Activated CD8-positive, alpha-beta T cell treated with anti-CD3 and anti-CD28 coated beads, Interleukin-2, amount 10 ng/mL, durations not matched to agents 7 days and 5 days (primary cell): Measurements from ENCODE around the gene MAPK8IP1. TPM values are rescaled to one million over a fixed set of nuclear protein-coding genes. Genes with fewer than 3 reads are reported as not detected.

ENCODE experiments used
- ATAC-seq: fragments of 150-1000 bp; cut with Tn5 transposase; one replicate; pipeline ENCODE4 v1.10.0; 2021; ENCODE audit warnings: moderate library complexity
- CTCF ChIA-PET: fragments of 350-600 bp; sonication (Branson Sonifier 250); formaldehyde crosslinking; loops from one replicate; lab custom pipeline; 2021; ENCODE audit warnings: antibody characterized with exemption; lab: Charles Lee
- POLR2A ChIA-PET: fragments of 350-600 bp; sonication (Branson Sonifier 250); formaldehyde crosslinking; loops from one replicate; lab custom pipeline; 2021; ENCODE audit warnings: antibody characterized with exemption; lab: Charles Lee
- DNase-seq: peaks from one replicate; pipeline ENCODE4 v3.0.0-alpha.2; 2020
- H3K27ac Mint-ChIP-seq: one replicate; pipeline ENCODE4 v1.8.0; 2021; ENCODE audit warnings: mild to moderate bottlenecking, mixed read lengths
- H3K27me3 Mint-ChIP-seq: one replicate; pipeline ENCODE4 v1.8.0; 2021; ENCODE audit warnings: low read depth, mixed read lengths
- H3K36me3 Mint-ChIP-seq: one replicate; pipeline ENCODE4 v1.8.0; 2021; ENCODE audit warnings: low read depth, mixed read lengths
- H3K4me1 Mint-ChIP-seq: one replicate; pipeline ENCODE4 v1.8.0; 2021; ENCODE audit warnings: low read depth, mixed read lengths
- H3K4me3 Mint-ChIP-seq: one replicate; pipeline ENCODE4 v1.8.0; 2021; ENCODE audit warnings: mild to moderate bottlenecking, mixed read lengths
- H3K9me3 Mint-ChIP-seq: one replicate; pipeline ENCODE4 v1.8.0; 2022; ENCODE audit warnings: mixed read lengths; ENCODE audit not compliant: insufficient read depth
- total RNA-seq, 2 experiments: library from RNA; stranded (reverse); gene quantifications; one replicate each; pipeline ENCODE4 v1.2.3, GENCODE V29; 2021

MAPK8IP1 gene
- total RNA-seq, 2 experiments from 2014 or later = 0.95 to 1.3 TPM

DNA sequence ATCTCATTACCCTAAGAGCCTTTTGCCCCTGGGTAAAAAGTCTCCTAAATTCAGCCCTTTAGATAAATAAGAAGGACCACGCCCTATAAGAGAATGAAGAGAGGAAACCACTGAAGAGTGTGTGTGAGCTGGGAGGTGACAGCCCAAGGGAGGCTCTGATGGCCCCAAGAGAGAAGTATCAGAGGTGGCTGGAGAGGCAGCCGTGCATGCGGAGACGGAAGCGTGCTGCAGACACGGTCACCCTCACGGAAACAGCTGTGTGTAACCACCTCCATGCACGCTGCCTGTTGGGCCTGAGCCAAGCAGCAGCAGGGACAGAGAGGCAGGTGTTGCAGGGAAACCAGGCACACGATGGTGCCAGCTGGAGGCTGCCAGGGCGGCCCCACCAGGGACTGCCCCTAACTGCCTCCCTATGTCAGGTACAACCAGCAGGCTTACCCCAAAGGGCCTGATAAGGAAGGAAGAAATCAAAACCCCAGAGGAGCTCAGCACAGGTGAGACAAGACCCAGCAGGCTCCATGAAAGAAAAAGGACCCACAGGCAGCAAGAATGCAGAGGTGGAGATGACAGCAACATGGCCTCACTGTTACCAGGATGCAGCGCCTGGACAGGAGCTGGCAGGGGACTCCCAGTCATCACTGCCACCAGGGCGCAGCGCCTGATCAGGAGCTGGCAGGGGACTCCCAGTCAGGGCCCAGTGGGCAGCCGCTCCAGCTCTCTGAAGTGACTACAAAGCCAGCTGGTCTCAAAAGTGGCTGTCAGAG is 44.8 kb downstream of the MAPK8IP1 start:
- H3K27ac Mint-ChIP-seq = peak overlapping the region; percentile 87
- POLR2A ChIA-PET = interaction anchor here (1.0 kb wide), 1 partner anchor 13 kb away, joined by 4 read pairs; the partner anchor contains the start of gene PEX16
- CTCF ChIA-PET = interaction anchor here (1.0 to 2.1 kb wide), 4 partner anchors 35 to 76 kb away, joined by 3 to 11 read pairs (median 5); no protein-coding TSS in a partner anchor

DNA sequence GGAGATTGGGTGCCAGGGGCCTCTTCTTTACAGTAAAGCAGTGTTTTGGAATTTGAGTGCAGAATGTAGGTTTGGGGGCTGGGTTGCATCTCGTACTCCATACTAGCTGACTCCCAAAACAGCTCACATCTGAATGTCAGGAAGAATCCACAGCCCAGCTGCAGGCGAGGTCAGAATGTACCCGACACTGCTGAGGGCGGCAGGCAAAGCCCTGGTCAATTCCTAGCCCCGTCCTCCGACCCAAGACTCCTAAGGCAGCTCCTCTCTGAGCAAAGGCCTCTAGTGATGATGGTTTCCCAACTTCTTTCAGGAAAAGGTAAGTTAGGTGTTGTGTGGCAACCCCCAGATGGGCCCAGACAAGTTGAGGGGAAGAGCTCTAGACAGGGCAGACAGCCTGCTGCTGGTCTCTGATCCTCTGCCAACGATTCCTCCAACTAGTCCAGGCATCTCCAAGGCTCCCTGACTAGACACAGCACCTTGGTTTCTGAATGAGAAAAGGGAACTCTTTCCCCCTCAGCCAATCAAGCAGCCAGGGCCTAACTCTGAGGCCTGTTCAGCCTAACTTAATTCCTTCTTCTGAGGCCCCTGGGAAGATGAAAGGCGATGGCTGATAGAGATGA is 45.6 kb downstream of the MAPK8IP1 start:
- CTCF ChIA-PET = interaction anchor here (1.2 to 2.1 kb wide), 3 partner anchors 34 to 75 kb away, joined by 4 to 11 read pairs (median 6); no protein-coding TSS in a partner anchor
- Mint-ChIP-seq H3K36me3 (peaks cover 7% of the 10 kb centered on the region), H3K9me3 (no peaks in the 10 kb centered on the region), H3K27me3 (no peaks in the 10 kb centered on the region), H3K4me1 (peaks cover 40% of the 10 kb centered on the region), H3K27ac (peak overlapping the region; percentile 87), H3K4me3 (no peak overlapping the region)
- DNase-seq (no peak), ATAC-seq (no peak)
- POLR2A ChIA-PET = no interaction called here

More for the DNA sequence above, 44.8 kb downstream of the MAPK8IP1 start:
- DNase-seq (peak; percentile 64), ATAC-seq (peak; percentile 81)
- Mint-ChIP-seq H3K9me3 (no peaks in the 10 kb centered on the region), H3K4me1 (peaks cover 40% of the 10 kb centered on the region), H3K4me3 (peak overlapping the region; percentile 38), H3K27me3 (no peaks in the 10 kb centered on the region), H3K36me3 (peaks cover 5% of the 10 kb centered on the region)

DNA sequence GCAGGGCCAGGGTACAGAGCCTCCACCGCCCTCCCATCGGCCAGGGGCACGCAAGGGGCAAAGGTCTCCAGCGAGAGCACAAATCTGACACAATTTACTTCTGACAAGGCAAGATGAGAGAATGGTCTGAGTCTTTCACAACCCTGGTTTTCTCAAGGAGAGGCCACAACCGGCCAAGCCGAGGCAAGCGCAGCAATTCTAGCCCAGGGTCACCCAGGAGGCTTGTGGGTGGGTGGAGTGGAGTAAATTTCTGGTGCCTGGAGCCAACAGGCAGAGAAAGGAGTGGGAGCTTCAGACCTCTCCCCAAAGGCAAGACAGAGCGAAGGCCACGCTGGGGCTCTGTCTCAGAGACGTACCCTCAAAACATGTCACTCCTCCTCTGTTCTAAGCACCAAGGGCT is 46.3 kb downstream of the MAPK8IP1 start:
- CTCF ChIA-PET = no interaction called here
- POLR2A ChIA-PET = no interaction called here
- no peak overlapping the region for H3K4me3 Mint-ChIP-seq
- H3K27ac Mint-ChIP-seq = peak overlapping the region; percentile 87
- peaks cover 7% of the 10 kb centered on the region for H3K36me3 Mint-ChIP-seq
- ATAC-seq (no peak), DNase-seq (no peak)
- peaks cover 39% of the 10 kb centered on the region for H3K4me1 Mint-ChIP-seq
- H3K9me3 Mint-ChIP-seq = no peaks in the 10 kb centered on the region
- H3K27me3 Mint-ChIP-seq = no peaks in the 10 kb centered on the region

DNA sequence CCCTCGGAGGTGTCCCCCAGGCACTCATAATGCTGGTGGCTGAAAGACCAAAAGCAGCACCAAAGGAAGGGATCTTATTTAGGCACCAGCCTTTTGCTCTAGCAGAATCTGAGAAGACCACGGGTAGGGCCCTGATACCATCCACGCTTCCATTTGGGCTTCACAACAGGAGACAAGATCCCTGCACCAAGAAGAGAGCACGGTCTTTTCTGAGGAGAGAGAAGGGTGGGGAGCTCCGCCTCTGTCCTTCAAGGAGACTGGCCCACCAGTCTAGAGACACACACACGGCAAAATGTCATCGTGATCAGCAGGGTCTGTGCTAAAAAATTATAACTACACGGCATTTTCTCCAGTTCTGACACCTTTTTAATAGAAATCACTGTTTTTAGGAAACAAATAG is 46.8 kb downstream of the MAPK8IP1 start:
- Mint-ChIP-seq H3K36me3 (peaks cover 7% of the 10 kb centered on the region), H3K27ac (no peak overlapping the region), H3K4me3 (no peak overlapping the region), H3K4me1 (peaks cover 34% of the 10 kb centered on the region), H3K27me3 (no peaks in the 10 kb centered on the region), H3K9me3 (no peaks in the 10 kb centered on the region)
- CTCF ChIA-PET = no interaction called here
- POLR2A ChIA-PET = no interaction called here
- no peak for DNase-seq
- ATAC-seq = no peak

DNA sequence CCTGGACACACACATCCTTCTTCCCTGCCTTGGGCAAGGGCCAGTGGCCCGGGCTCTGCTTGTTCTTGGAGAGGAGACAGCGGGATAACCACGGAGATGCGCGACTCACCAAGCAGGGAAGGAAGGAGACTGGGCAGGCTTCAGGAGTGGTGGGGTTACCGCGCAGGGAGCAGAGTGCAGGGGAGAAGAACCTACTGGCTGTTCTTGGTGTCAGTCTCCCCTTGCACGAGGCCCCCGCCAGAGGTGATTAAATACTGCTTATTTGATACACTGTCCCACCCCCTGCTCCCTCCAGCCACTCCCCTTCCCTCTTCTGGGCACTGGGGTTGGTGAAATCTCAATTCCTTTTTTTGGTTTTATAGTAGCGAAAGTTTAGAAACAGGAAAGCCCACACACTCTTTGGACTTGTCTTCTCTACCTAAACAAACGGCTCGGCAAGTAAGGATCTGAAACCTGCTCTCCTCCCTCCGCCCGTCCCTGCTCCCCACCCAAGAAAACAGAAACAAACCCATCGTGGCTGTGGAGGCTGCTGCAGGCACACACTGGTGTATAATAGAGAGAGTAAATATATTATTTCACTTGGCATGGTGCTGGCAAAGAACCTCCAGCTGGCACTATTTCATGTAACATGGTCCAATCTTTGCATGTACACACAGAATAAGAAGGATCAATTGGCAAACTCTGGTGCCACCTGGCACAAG is 47.8 kb downstream of the MAPK8IP1 start:
- Mint-ChIP-seq H3K36me3 (peaks cover 7% of the 10 kb centered on the region), H3K27ac (no peak overlapping the region), H3K4me1 (peaks cover 27% of the 10 kb centered on the region), H3K27me3 (no peaks in the 10 kb centered on the region), H3K4me3 (no peak overlapping the region), H3K9me3 (no peaks in the 10 kb centered on the region)
- ATAC-seq (no peak), DNase-seq (no peak)
- CTCF ChIA-PET = interaction anchor here (0.8 kb wide), 1 partner anchor 32 kb away, joined by 3 read pairs; no protein-coding TSS in a partner anchor
- POLR2A ChIA-PET = no interaction called here

DNA sequence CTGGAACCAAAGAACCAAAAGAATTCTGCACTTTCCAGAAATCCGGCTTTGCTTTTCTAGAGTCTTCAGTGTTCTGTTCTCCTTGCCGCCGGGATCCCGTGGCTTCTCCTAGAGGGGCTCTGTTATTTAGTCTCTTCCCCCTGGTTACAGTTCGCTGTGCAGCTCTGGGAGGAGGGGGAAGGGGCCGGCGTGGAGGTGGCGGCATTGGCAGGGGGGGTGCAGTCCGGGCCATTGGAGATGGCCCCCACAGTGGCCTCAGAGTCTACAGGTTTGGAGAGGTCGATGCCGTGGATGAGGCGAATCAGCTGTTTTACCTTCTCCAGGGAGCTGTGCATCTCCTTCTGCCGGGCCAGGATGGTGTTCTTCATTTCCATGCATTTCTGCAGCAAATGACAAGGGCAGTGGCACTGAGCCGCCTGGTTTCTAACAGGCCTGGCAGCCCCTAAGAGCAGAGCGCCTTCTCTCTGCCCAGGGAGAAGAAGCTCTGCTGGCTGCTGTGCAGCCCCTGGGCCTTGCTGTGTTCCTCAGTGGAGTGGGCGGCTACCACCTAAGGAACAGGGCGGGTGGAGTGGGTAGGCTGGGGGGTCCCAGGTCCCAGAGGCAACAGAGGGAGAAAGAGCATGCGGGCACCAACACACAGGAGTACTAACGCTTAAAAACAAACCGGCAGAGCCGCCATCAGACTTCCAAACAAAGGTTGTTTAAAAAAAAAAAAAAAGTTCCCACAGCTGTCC is 48.6 kb downstream of the MAPK8IP1 start:
- ATAC-seq (no peak), DNase-seq (no peak)
- Mint-ChIP-seq H3K4me1 (peaks cover 24% of the 10 kb centered on the region), H3K9me3 (no peaks in the 10 kb centered on the region), H3K36me3 (peaks cover 7% of the 10 kb centered on the region), H3K27me3 (no peaks in the 10 kb centered on the region), H3K4me3 (no peak overlapping the region), H3K27ac (no peak overlapping the region)
- CTCF ChIA-PET = interaction anchor here (0.8 kb wide), 1 partner anchor 32 kb away, joined by 3 read pairs; no protein-coding TSS in a partner anchor
- POLR2A ChIA-PET = no interaction called here

DNA sequence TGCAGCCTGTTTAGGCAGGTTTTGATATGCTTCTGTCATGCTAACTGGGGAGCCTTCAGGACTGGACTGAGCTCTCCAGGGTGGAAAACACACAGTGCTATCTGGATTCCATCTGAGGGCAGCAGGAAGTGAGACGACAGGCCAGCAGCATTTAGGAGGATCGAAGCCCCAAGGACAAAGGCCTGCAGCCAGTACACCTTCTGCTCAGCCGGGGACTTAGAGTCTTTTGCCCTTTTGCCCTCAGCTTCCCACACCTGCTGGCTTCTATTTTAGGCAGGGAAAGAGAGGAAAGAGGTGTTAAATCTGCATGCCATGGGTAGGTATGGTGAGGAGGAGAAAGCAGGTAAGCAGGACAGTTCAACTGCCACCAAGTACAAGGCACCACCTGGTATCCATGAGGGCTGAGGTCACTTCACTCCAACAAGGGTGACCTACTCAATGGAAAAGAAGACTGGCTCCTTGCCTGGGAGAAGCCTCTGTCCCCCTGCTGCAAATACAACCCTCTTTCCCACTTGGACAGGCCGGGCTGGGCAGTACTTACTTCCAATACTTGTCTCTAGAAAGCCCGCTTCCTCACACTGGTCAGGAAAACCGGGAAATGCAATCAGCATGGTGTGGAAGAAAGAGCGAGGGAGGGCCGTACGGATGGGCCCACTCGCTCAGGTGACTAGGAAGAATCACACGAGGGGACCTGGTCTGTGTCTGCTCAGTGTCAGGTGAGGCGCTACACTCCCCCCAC is 49.3 kb downstream of the MAPK8IP1 start:
- Mint-ChIP-seq H3K36me3 (peaks cover 7% of the 10 kb centered on the region), H3K27ac (no peak overlapping the region), H3K4me3 (no peak overlapping the region), H3K4me1 (peaks cover 18% of the 10 kb centered on the region), H3K27me3 (no peaks in the 10 kb centered on the region), H3K9me3 (no peaks in the 10 kb centered on the region)
- ChIA-PET POLR2A (no interaction called here), CTCF (interaction anchor here (0.8 to 3.6 kb wide), 2 partner anchors 31 kb away, joined by 3 to 19 read pairs; no protein-coding TSS in a partner anchor)
- ATAC-seq (no peak), DNase-seq (no peak)

DNA sequence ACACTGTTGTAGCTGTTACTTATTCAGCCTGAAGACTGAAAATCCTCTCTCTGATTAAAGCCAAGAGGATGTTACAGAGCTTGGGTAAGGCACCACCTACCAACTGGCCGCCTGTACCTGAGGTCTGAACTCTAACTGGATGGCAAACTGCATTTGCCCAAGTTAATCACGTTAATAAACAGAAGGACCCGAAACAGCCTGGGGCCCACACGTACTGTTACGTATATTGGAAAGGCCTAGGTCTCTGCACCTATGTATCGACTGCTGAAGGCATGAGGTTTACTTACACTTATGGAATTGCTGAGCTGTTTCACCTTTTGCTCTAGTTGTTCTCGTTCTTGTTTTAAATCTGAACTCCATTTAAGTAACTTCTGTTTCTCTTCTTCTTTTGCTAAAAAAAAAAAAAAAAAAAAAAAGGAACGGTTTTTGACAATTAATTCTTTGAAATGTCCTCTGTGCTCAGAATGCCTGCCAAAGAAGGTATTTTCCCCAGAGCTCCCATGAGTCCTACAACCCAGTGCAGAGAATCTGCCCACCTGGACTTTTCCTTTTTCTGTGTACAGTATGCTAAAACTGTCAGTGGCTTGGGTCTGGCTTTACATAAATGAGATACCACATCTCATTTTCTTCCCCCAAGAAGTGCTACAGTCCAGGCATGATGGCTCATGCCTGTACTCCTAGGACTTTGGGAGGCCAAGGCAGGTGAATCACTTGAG is 50.1 kb downstream of the MAPK8IP1 start:
- Mint-ChIP-seq H3K27ac (no peak overlapping the region), H3K27me3 (no peaks in the 10 kb centered on the region)
- ATAC-seq = no peak

DNA sequence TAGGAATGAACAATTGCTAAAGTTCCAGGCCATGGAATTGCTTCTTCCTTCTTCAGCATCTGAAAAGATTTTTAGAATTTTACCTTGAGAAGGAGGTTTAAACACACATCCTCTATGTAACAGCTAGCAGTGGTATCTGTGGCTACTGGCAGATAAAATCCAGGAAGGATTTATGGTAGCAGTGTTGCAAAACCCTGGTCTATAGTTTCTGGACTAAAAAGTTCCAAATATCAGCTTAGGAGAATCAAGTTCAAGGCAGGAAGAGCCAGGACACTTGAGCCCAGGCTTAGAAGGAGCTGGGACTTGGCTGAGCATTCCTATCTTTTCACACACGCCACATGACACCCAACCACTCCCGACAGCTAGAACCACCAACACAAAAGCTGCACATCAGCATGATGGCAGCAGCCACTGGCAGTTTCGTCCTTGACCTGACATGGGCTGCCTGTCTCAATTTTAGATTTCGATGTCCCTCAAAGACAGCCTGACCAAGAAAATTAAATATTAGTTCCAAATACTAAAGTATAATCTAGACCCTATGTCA is 51.1 kb downstream of the MAPK8IP1 start:
- ATAC-seq (no peak), DNase-seq (no peak)
- ChIA-PET POLR2A (interaction anchor here (1.0 kb wide), 1 partner anchor 9 kb away, joined by 3 read pairs; no protein-coding TSS in a partner anchor), CTCF (interaction anchor here (3.6 kb wide), 1 partner anchor 29 kb away, joined by 19 read pairs; no protein-coding TSS in a partner anchor)
- Mint-ChIP-seq H3K4me3 (no peak overlapping the region), H3K27ac (no peak overlapping the region), H3K36me3 (peaks cover 7% of the 10 kb centered on the region), H3K9me3 (no peaks in the 10 kb centered on the region), H3K27me3 (no peaks in the 10 kb centered on the region), H3K4me1 (peaks cover 1% of the 10 kb centered on the region)

More for the DNA sequence above, 50.1 kb downstream of the MAPK8IP1 start:
- POLR2A ChIA-PET = no interaction called here
- H3K4me3 Mint-ChIP-seq = no peak overlapping the region
- H3K36me3 Mint-ChIP-seq = peaks cover 7% of the 10 kb centered on the region
- CTCF ChIA-PET = interaction anchor here (3.6 kb wide), 1 partner anchor 30 kb away, joined by 19 read pairs; no protein-coding TSS in a partner anchor
- H3K9me3 Mint-ChIP-seq = no peaks in the 10 kb centered on the region
- H3K4me1 Mint-ChIP-seq = peaks cover 10% of the 10 kb centered on the region
- DNase-seq = no peak

DNA sequence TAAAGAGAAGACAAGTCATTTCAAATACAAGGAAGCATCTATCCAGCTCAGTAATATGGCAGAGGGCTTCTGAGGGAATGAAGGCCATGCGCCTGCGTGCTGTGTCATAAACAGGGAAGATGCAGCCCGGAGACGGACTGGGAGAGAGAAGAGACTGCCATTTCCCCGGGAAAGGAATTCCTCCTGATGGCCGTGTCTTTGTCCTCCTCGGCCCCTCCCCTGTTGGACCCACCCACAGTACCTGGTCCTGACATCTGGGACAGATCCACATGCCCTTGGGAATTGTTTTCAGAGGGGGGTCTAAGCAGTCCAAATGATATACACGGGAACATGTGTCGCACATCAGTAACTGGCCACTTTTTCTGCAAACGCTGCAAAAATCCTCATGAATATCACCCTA is 52.5 kb downstream of the MAPK8IP1 start:
- peaks cover 5% of the 10 kb centered on the region for H3K36me3 Mint-ChIP-seq
- no peaks in the 10 kb centered on the region for H3K27me3 Mint-ChIP-seq
- DNase-seq (no peak), ATAC-seq (no peak)
- no peaks in the 10 kb centered on the region for H3K4me1 Mint-ChIP-seq
- H3K4me3 Mint-ChIP-seq = no peak overlapping the region
- no peaks in the 10 kb centered on the region for H3K9me3 Mint-ChIP-seq
- no peak overlapping the region for H3K27ac Mint-ChIP-seq
- ChIA-PET POLR2A (no interaction called here), CTCF (interaction anchor here (3.6 kb wide), 1 partner anchor 27 kb away, joined by 19 read pairs; no protein-coding TSS in a partner anchor)
